ENCODE data around the gene DISP3.

DISP3 gene

GRCh38 chr1:11525151-11525505 lies 46.2 kb downstream of the DISP3 start:
- no peaks in the 10 kb centered on the region for H3K9me2 ChIP-seq (ENCODE audit: low read depth, low read length)
- no peaks in the 10 kb centered on the region for H3K79me2 ChIP-seq (ENCODE audit: insufficient read depth, low read length)
- no peaks in the 10 kb centered on the region for H3K27me3 ChIP-seq (ENCODE audit: insufficient read depth, low read length)
- no peak overlapping the region for H2AFZ ChIP-seq (ENCODE audit: low read length)
- no peaks in the 10 kb centered on the region for H4K20me1 ChIP-seq (ENCODE audit: insufficient read depth, low read length)
- H3K36me3 ChIP-seq (ENCODE audit: insufficient read depth, low read length), result no peaks in the 10 kb centered on the region
- H3K9me3 ChIP-seq (ENCODE audit: low read length), result no peaks in the 10 kb centered on the region
- no peak overlapping the region for H3K9ac ChIP-seq (ENCODE audit: low read length)
- H3K4me1 ChIP-seq (ENCODE audit: insufficient read depth, low read length, severe bottlenecking), result no peaks in the 10 kb centered on the region
- no peak for TF ChIP-seq EZH2 (IDR thresholded peaks at IDR 0.05; ENCODE audit: borderline replicate concordance, low read length)
- no peaks in the 10 kb centered on the region for H3F3A ChIP-seq (ENCODE audit: insufficient read depth, low read length)
- H3K4me2 ChIP-seq (ENCODE audit: low read length), result no peak overlapping the region
- no peak overlapping the region for H3K27ac ChIP-seq (ENCODE audit: low read depth, low read length, poor library complexity, severe bottlenecking)
- no peak overlapping the region for H3K4me3 ChIP-seq (ENCODE audit: low read depth, low read length, poor library complexity, severe bottlenecking)

- TF ChIP-seq CTCF (IDR thresholded peaks at IDR 0.05; ENCODE audit: low read length) (no peak), EZH2 (IDR thresholded peaks at IDR 0.05; ENCODE audit: borderline replicate concordance, low read length) (no peak)
- Histone ChIP-seq H4K20me1 (ENCODE audit: insufficient read depth, low read length) (no peaks in the 10 kb centered on the region), H3K27me3 (ENCODE audit: insufficient read depth, low read length) (no peaks in the 10 kb centered on the region)
Observed at GRCh38 chr1:11525516-11525915, 46.6 kb downstream of the DISP3 start.

GRCh38 chr1:11526071-11526895 lies 47.3 kb downstream of the DISP3 start:
- H3K79me2 ChIP-seq (ENCODE audit: insufficient read depth, low read length), result no peaks in the 10 kb centered on the region
- H3F3A ChIP-seq (ENCODE audit: insufficient read depth, low read length), result no peaks in the 10 kb centered on the region
- H3K9me2 ChIP-seq (ENCODE audit: low read depth, low read length), result no peaks in the 10 kb centered on the region
- no peak overlapping the region for H3K4me2 ChIP-seq (ENCODE audit: low read length)
- no peaks in the 10 kb centered on the region for H3K9me3 ChIP-seq (ENCODE audit: low read length)
- no peak overlapping the region for H3K9ac ChIP-seq (ENCODE audit: low read length)
- no peak overlapping the region for H3K4me3 ChIP-seq (ENCODE audit: low read depth, low read length, poor library complexity, severe bottlenecking)
- H4K20me1 ChIP-seq (ENCODE audit: insufficient read depth, low read length), result no peaks in the 10 kb centered on the region
- no peaks in the 10 kb centered on the region for H3K36me3 ChIP-seq (ENCODE audit: insufficient read depth, low read length)
- H3K4me1 ChIP-seq (ENCODE audit: insufficient read depth, low read length, severe bottlenecking), result no peaks in the 10 kb centered on the region
- TF ChIP-seq CTCF (IDR thresholded peaks at IDR 0.05; ENCODE audit: low read length) (no peak), EZH2 (IDR thresholded peaks at IDR 0.05; ENCODE audit: borderline replicate concordance, low read length) (no peak)
- H3K27ac ChIP-seq (ENCODE audit: low read depth, low read length, poor library complexity, severe bottlenecking), result no peak overlapping the region
- H2AFZ ChIP-seq (ENCODE audit: low read length), result no peak overlapping the region
- H3K27me3 ChIP-seq (ENCODE audit: insufficient read depth, low read length), result no peaks in the 10 kb centered on the region

More at GRCh38 chr1:11525516-11525915, 46.6 kb downstream of the DISP3 start:
- no peak overlapping the region for H3K27ac ChIP-seq (ENCODE audit: low read depth, low read length, poor library complexity, severe bottlenecking)
- no peaks in the 10 kb centered on the region for H3K4me1 ChIP-seq (ENCODE audit: insufficient read depth, low read length, severe bottlenecking)
- H3K9me2 ChIP-seq (ENCODE audit: low read depth, low read length), result no peaks in the 10 kb centered on the region
- H3K9me3 ChIP-seq (ENCODE audit: low read length), result no peaks in the 10 kb centered on the region
- no peaks in the 10 kb centered on the region for H3F3A ChIP-seq (ENCODE audit: insufficient read depth, low read length)
- H3K36me3 ChIP-seq (ENCODE audit: insufficient read depth, low read length), result no peaks in the 10 kb centered on the region
- H3K9ac ChIP-seq (ENCODE audit: low read length), result no peak overlapping the region
- no peak overlapping the region for H2AFZ ChIP-seq (ENCODE audit: low read length)
- no peak overlapping the region for H3K4me2 ChIP-seq (ENCODE audit: low read length)
- H3K79me2 ChIP-seq (ENCODE audit: insufficient read depth, low read length), result no peaks in the 10 kb centered on the region
- no peak overlapping the region for H3K4me3 ChIP-seq (ENCODE audit: low read depth, low read length, poor library complexity, severe bottlenecking)

All from OCI-LY1 (cell line).